Lower leg skin (tissue), 3 donors: ENCODE data around the gene TDRKH.

Source experiments
- CTCF ChIP-seq, 3 donors: fragments of 450-650 bp; IDR thresholded peaks; one replicate each; pipeline ENCODE4 v1.5.1; 2016; ENCODE audit warnings: antibody characterized with exemption in 3 of 3, mild to moderate bottlenecking in 3 of 3, moderate library complexity in 2 of 3
- POLR2A ChIP-seq, 2 donors: fragments of 450-650 bp; IDR thresholded peaks; one replicate each; pipeline ENCODE4 v1.6.1; 2016 to 2017; ENCODE audit warnings: antibody characterized with exemption in 2 of 2, mild to moderate bottlenecking in 1 of 2, moderate library complexity in 1 of 2

GRCh38 chr1:151729157-151729965 is 60.9 kb downstream of the TDRKH start:
- TF ChIP-seq CTCF (IDR thresholded peaks at IDR 0.05) (no peak), POLR2A (IDR thresholded peaks at IDR 0.05) (no peak)
